ENCODE results near the gene DRD4. TPM values are rescaled to one million over a fixed set of nuclear protein-coding genes. Genes with fewer than 3 reads are reported as not detected.

The DRD4 gene
- total and polyA plus RNA-seq, 10 of the 15 experiments (the other 5 are each of a cell fraction or from before 2014, with no cell fraction given): not detected

DNA sequence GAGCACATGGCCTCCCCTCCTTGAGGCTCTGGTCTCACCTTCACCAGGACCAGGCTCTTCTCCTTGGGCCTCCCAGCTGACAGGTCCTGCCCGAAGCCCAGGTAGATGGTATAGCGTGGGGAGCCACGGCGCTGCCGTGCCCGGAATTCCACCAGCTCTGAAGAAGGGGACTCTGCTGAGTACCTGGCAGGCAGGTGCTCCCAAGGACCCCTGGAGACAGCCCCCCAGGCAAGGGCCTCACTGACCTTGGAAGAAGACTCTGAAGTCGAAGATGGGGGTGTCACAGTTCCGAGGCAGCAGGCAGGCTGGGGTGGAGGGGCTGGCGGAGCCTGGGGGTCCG lies 24.1 kb upstream of the DRD4 start:
- peak overlapping the region; percentile 56 for H3K4me3 ChIP-seq
- no peaks in the 10 kb centered on the region for H3K27me3 ChIP-seq (replicated peaks in 1 of 2; ENCODE audit: control insufficient read depth in 2 of 2, insufficient read depth in 2 of 2, low read length in 1 of 2)
- peak overlapping the region; percentile 68; the same call in 1 of the 2 replicates for H3K4me2 ChIP-seq (ENCODE audit: control insufficient read depth, insufficient read depth)
- H3K9me3 ChIP-seq (replicated peaks; ENCODE audit: control insufficient read depth, insufficient read depth, low read length): no peaks in the 10 kb centered on the region
- H2AFZ ChIP-seq (ENCODE audit: control insufficient read depth, low read depth, low read length): no peak overlapping the region
- H3K79me2 ChIP-seq (ENCODE audit: control insufficient read depth, insufficient read depth, low read length): peaks cover 26% of the 10 kb centered on the region
- RAD21 ChIA-PET (ENCODE audit: unreplicated experiment): interaction anchor here (0.9 to 1.5 kb wide), 3 partner anchors 37 to 84 kb away, joined by 3 to 4 read pairs (median 4); partner anchors contain the start of gene PHRF1
- H3K9ac ChIP-seq (ENCODE audit: control insufficient read depth, insufficient read depth, low read length): no peak overlapping the region
- ATAC-seq (no peak), FAIRE-seq (no peak), DNase-seq (ENCODE audit: low read depth, low spot score) (no peak)
- 94% methylated on average over 9 of the region's 10 CpGs for WGBS (ENCODE audit: insufficient coverage, insufficient replicate concordance, low lambda C conversion rate, missing lambda C conversion rate)
- peaks cover 11% of the 10 kb centered on the region for H4K20me1 ChIP-seq (ENCODE audit: control insufficient read depth, insufficient read depth)
- SMC1A ChIA-PET (ENCODE audit: uncharacterized antibody, unreplicated experiment): no interaction called here
- POLR2A ChIA-PET: interaction anchor here (1.4 kb wide), 1 partner anchor 77 kb away, joined by 3 read pairs; the partner anchor contains the start of gene HRAS
- in situ Hi-C loops (cut with MboI): no loop called here
- intact Hi-C loops (cut with micrococcal nuclease; ENCODE audit: unreplicated experiment): no loop called here
- BruUV-seq (replicated peaks): no TSS peak
- CTCF ChIA-PET: no interaction called here
- peaks cover 14% of the 10 kb centered on the region for H3K4me1 ChIP-seq (ENCODE audit: control insufficient read depth, insufficient read depth, low read length)
- peak overlapping the region; percentile 33; the same call in 1 of the 2 replicates for H3K27ac ChIP-seq (ENCODE audit: control insufficient read depth, insufficient read depth)
- peaks cover 14 to 49% of the 10 kb centered on the region in 2 experiments; a peak in 3 of 4 replicates for H3K36me3 ChIP-seq (ENCODE audit: control insufficient read depth in 2 of 2, insufficient read depth in 2 of 2, low read length in 1 of 2)
- TF ChIP-seq, protein P1, sequence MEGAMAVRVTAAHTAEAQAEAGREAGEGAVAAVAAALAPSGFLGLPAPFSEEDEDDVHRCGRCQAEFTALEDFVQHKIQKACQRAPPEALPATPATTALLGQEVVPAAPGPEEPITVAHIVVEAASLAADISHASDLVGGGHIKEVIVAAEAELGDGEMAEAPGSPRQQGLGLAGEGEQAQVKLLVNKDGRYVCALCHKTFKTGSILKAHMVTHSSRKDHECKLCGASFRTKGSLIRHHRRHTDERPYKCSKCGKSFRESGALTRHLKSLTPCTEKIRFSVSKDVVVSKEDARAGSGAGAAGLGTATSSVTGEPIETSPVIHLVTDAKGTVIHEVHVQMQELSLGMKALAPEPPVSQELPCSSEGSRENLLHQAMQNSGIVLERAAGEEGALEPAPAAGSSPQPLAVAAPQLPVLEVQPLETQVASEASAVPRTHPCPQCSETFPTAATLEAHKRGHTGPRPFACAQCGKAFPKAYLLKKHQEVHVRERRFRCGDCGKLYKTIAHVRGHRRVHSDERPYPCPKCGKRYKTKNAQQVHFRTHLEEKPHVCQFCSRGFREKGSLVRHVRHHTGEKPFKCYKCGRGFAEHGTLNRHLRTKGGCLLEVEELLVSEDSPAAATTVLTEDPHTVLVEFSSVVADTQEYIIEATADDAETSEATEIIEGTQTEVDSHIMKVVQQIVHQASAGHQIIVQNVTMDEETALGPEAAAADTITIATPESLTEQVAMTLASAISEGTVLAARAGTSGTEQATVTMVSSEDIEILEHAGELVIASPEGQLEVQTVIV (IDR thresholded peaks at IDR 0.05; ENCODE audit: borderline replicate concordance, partially characterized antibody): no peak
- TF ChIP-seq POLR2A (IDR thresholded peaks at IDR 0.05; ENCODE audit: low read depth, low read length) (peak; percentile 0; the same call in 1 of the 2 replicates), TCF12 (IDR thresholded peaks at IDR 0.05; ENCODE audit: low read depth, low read length) (no peak)
